Smooth muscle cell (in vitro differentiated cells): ENCODE data around the gene BLID. TPM values are rescaled to one million over a fixed set of nuclear protein-coding genes. Genes with fewer than 3 reads are reported as not detected.
A peak's percentile ranks its signal among the peaks of the same experiment; 100 is the strongest.

ENCODE experiments used
- DNase-seq: peaks from one replicate; lab custom pipeline; 2025; ENCODE audit not compliant: unreplicated experiment; lab: John Stamatoyannopoulos, UW
- H2AFZ ChIP-seq: fragments of 200-600 bp; sonication (generic); 2 replicates; pipeline ENCODE4 v1.6.0; 2016; ENCODE audit warnings: antibody characterized with exemption, low read depth, mild to moderate bottlenecking
- H3F3A ChIP-seq: fragments of 200-600 bp; sonication (generic); 2 replicates; pipeline ENCODE4 v1.6.0; 2017; ENCODE audit warnings: antibody characterized with exemption, low read depth
- H3K27ac ChIP-seq: fragments of 200-600 bp; sonication (generic); 2 replicates; pipeline ENCODE4 v1.5.1; 2016; ENCODE audit warnings: low read depth, mild to moderate bottlenecking
- H3K27me3 ChIP-seq: fragments of 200-600 bp; sonication (generic); 2 replicates; pipeline ENCODE4 v1.6.1; 2016; ENCODE audit warnings: low read depth, mild to moderate bottlenecking
- H3K36me3 ChIP-seq: fragments of 200-600 bp; sonication (generic); 2 replicates; pipeline ENCODE4 v1.5.1; 2016; ENCODE audit warnings: low read depth
- H3K4me1 ChIP-seq: fragments of 200-600 bp; sonication (generic); 2 replicates; pipeline ENCODE4 v1.5.1; 2016; ENCODE audit warnings: low read depth
- H3K4me2 ChIP-seq: fragments of 200-600 bp; sonication (generic); 2 replicates; pipeline ENCODE4 v1.6.0; 2016; ENCODE audit warnings: mild to moderate bottlenecking
- H3K4me3 ChIP-seq: fragments of 200-600 bp; sonication (generic); 2 replicates; pipeline ENCODE4 v1.5.1; 2016; ENCODE audit warnings: mild to moderate bottlenecking
- H3K79me2 ChIP-seq: fragments of 200-600 bp; sonication (generic); 2 replicates; pipeline ENCODE4 v1.6.0; 2016; ENCODE audit warnings: low read depth, mild to moderate bottlenecking
- H3K9ac ChIP-seq: fragments of 200-600 bp; sonication (generic); 2 replicates; pipeline ENCODE4 v1.6.0; 2016; ENCODE audit warnings: low read depth
- H3K9me3 ChIP-seq: fragments of 200-600 bp; sonication (generic); replicated peaks from 2 replicates; pipeline ENCODE4 v1.5.1; 2016; ENCODE audit warnings: low read depth
- H4K20me1 ChIP-seq: fragments of 200-600 bp; sonication (generic); 2 replicates; pipeline ENCODE4 v1.6.0; 2016; ENCODE audit warnings: low read depth
- WGBS: methylation state at CpG from one replicate; pipeline ENCODE4 v1.1.7; 2016; ENCODE audit warnings: low lambda C conversion rate; 5-methylcytosine and 5-hydroxymethylcytosine counted together
- polyA plus RNA-seq: library from polyadenylated mRNA; unstranded; fragments of >200 nt; fragmentation: Nextera tagmentation; extraction: Ambion mirVana; gene quantifications from 2 replicates; pipeline ENCODE4 v1.2.1, GENCODE V29; 2016
- total RNA-seq: library from RNA; depleted of rRNA; stranded (reverse); fragments of >200 nt; gene quantifications from 2 replicates; pipeline ENCODE4 v1.2.3, GENCODE V29; 2014
- TF ChIP-seq, protein P1 (sequence below): fragments of 200-600 bp; sonication (generic); IDR thresholded peaks from 2 replicates; pipeline ENCODE4 v1.5.1; 2017; ENCODE audit warnings: borderline replicate concordance, mild to moderate bottlenecking, antibody characterized with exemption; ENCODE audit not compliant: insufficient read depth, poor library complexity, severe bottlenecking

Gene BLID
- total and polyA plus RNA-seq, 2 experiments from 2014 or later: 0.18 to 4.7 TPM

DNA sequence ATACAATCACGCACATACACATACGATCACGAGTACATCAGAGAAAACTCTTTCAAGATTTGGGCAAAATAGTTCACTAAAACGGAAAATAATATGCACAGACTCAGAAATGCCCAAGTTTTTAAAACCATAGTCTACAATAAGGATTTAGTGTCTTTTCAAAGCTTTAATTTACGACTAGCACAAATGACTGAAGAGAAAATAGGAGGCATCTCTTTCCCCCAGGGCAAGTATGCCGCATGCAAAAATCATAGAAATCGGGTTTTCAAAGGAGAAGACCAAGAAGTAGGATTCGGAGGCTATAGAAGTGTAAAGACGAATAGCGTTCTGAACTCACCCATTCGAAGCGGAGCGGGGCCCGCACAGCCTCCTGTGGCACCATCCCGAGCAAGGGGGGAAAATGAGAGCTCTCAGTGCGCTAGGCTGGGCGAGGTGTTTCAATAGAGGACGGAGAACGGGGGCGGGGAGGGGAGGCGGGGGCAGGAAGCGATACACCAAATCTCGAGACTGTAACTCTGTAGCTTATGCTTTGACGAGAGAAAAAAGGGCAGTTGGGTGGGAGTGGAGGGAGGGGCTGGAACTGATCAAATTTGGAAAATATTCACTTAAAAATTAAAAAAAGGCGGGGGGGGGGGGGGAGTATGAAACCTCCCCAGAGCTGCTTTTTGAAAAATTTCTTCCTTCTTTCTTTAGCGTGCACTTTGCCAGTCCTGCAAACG lies 15.8 kb downstream of the BLID start:
- no peak for DNase-seq
- peaks cover 31% of the 10 kb centered on the region for H3K4me1 ChIP-seq
- TF ChIP-seq, protein P1, sequence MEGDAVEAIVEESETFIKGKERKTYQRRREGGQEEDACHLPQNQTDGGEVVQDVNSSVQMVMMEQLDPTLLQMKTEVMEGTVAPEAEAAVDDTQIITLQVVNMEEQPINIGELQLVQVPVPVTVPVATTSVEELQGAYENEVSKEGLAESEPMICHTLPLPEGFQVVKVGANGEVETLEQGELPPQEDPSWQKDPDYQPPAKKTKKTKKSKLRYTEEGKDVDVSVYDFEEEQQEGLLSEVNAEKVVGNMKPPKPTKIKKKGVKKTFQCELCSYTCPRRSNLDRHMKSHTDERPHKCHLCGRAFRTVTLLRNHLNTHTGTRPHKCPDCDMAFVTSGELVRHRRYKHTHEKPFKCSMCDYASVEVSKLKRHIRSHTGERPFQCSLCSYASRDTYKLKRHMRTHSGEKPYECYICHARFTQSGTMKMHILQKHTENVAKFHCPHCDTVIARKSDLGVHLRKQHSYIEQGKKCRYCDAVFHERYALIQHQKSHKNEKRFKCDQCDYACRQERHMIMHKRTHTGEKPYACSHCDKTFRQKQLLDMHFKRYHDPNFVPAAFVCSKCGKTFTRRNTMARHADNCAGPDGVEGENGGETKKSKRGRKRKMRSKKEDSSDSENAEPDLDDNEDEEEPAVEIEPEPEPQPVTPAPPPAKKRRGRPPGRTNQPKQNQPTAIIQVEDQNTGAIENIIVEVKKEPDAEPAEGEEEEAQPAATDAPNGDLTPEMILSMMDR: no peak
- H3K4me3 ChIP-seq: peak overlapping the region; percentile 78
- peak overlapping the region; percentile 94 for H3K27ac ChIP-seq
- peaks cover 23% of the 10 kb centered on the region for H3F3A ChIP-seq
- peak overlapping the region; percentile 91 for H3K9ac ChIP-seq
- peaks cover 6% of the 10 kb centered on the region for H4K20me1 ChIP-seq
- H2AFZ ChIP-seq: no peak overlapping the region
- H3K36me3 ChIP-seq: no peaks in the 10 kb centered on the region
- no peaks in the 10 kb centered on the region for H3K27me3 ChIP-seq
- H3K4me2 ChIP-seq: peak overlapping the region; percentile 87
- peaks cover 86% of the 10 kb centered on the region for H3K79me2 ChIP-seq
- WGBS: 3% methylated on average over 25 of the region's 27 CpGs
- H3K9me3 ChIP-seq: no peaks in the 10 kb centered on the region

DNA sequence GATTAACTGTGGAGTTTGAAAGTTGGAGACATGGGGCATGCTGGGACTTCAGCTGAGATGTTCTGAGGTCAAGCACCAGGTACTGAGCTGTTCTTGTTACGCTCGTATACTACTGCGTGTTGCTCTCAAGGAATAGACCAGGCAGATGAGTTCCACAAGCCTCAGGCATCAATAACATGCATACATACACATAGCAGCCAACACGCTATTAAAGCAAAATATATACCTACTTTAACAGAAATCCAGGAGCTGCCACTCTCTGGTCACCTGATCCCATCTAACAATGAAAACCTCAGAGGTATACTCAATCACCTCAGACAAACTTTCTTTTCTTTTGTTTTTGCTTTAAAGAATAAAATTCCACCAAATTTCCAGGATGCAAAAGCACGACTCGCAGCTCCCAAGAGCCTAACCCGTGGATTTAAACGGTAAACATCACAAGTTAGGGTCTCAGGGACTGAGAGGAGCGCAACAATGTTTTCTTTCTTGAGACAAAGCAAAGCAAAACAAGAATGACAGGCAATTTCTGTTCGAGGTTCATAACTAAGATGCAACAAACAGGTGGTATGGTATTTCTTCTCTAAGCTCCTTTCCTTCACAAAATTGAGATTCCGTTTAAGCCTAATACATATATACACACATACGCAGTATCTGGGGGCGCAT lies 16.5 kb downstream of the BLID start:
- H3K9ac ChIP-seq: peak overlapping the region; percentile 91
- H3K9me3 ChIP-seq: no peaks in the 10 kb centered on the region
- H3F3A ChIP-seq: peaks cover 23% of the 10 kb centered on the region
- peaks cover 87% of the 10 kb centered on the region for H3K79me2 ChIP-seq
- no peak for DNase-seq
- peak overlapping the region; percentile 87 for H3K4me2 ChIP-seq
- peaks cover 11% of the 10 kb centered on the region for H4K20me1 ChIP-seq
- H3K4me1 ChIP-seq: peaks cover 26% of the 10 kb centered on the region
- WGBS: 14% methylated on average over 13 of the region's 13 CpGs
- H2AFZ ChIP-seq: no peak overlapping the region
- TF ChIP-seq, protein P1: no peak
- peak overlapping the region; percentile 78 for H3K4me3 ChIP-seq
- H3K36me3 ChIP-seq: no peaks in the 10 kb centered on the region
- H3K27ac ChIP-seq: peak overlapping the region; percentile 94
- H3K27me3 ChIP-seq: no peaks in the 10 kb centered on the region

DNA sequence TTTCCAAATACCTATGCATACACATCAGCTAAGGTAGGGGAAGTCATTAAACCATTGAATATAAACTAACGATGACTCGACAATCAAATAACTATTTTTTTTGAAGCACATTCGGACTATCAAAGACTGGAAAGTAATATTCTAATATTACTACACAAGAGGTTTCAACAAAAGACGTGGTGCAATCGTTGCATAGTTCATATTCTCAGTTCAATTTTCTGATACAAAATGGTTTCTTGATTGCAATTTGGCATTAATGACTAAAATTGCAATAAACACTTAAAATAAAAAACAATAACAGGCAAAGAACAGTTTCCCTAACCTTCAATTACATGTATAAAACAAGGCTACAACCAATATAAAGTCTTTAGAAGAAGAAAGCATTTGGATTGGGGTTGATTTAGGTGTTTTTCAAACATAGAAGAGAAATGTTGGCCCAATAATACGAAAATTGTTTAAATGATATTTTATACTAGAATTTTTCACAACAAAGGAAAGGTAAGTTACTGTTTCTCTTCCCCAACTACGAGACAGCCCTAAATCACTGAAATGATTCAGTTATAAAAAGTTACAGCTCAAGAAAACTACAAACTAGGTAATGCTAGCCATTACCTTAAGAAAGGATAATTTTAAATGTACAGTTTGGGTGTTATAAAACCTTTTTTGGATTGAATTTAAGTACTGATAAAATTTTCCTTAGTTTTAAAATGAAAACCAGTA lies 17.6 kb downstream of the BLID start:
- 43% methylated on average over 7 of the region's 7 CpGs for WGBS
- Histone ChIP-seq H3F3A (peaks cover 23% of the 10 kb centered on the region), H2AFZ (no peak overlapping the region), H4K20me1 (peaks cover 22% of the 10 kb centered on the region), H3K79me2 (peaks cover 87% of the 10 kb centered on the region), H3K4me2 (peak overlapping the region; percentile 87), H3K9ac (peak overlapping the region; percentile 91), H3K27ac (peak overlapping the region; percentile 94), H3K27me3 (no peaks in the 10 kb centered on the region), H3K4me3 (peak overlapping the region; percentile 78), H3K9me3 (no peaks in the 10 kb centered on the region), H3K4me1 (peaks cover 26% of the 10 kb centered on the region), H3K36me3 (no peaks in the 10 kb centered on the region)
- DNase-seq: no peak
- TF ChIP-seq, protein P1: no peak
